Inflammatory macrophage (primary cell): ENCODE data around the gene LY6G6C.
A peak's percentile ranks its signal among the peaks of the same experiment; 100 is the strongest.

Experiments
- DNase-seq, 2 donors: peaks; one replicate each; pipeline ENCODE4 v3.0.0-alpha.2; 2020 to 2022
- total RNA-seq, 18 experiments: gene quantifications; one replicate each; lab custom pipeline; 2026; ENCODE audit warnings: mixed read lengths in 6 of 18, inconsistent platforms in 2 of 18; lab: John Stamatoyannopoulos, UW

The LY6G6C gene, protein sequence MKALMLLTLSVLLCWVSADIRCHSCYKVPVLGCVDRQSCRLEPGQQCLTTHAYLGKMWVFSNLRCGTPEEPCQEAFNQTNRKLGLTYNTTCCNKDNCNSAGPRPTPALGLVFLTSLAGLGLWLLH
- total RNA-seq = 0 to 0.59 (median 0) reads per million in 18 experiments

DNA sequence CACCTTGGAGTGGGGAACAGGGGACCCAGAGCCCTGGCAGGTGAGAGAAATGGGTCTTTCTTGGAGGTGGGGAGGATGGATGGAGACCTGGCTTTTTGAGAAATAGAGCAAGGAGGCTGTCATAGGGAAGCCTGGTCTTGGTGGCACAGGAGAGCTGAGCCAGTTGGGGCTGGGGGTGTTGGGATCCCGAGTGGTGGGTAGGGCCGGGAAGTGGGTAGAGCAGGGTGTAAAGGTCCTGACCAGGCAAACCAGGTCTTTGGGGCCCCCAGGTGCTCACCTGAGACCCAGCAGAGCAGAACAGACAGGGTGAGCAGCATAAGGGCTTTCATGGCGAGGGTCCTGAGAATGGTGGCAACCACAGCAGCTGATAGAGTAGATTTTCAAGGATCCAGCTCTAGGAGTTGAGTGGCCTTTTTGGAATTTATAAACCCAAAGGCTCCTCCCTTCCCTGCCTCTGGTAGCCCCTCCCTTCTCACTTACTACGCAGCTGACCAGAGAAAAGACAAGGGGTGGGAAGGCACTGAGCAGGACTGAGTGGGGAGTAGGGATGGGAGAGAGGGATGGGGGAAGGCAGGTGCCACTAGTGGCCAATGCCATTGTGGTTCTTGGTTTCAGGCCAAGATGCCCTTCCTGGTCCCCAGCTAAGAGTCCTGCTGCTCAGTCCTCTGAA, at the start of gene LY6G6C:
Gene LY6G6C, minus strand, starts transcription at position 396 of the 670 bp plus-strand sequence. Its CDS starts 67 bp downstream, at position 329.
- DNase-seq = no peak

DNA sequence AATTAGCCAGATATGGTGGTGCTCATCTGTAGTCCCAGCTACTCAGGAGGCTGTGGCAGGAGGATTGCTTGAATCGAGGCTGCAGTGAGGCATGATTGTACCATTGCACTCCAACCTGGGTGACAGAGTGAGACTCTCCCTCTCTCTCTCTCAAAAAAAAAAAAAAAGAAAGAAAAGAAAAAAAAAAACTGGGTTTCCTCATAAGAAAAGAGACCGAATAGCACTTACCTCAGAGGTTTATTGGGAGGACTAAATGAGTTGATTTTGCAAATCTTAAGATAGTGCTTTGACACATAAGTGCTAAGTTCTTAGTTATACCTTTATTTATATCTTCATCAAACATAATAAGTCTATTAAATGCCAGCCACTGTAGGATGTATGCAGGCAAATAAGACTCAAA, 49.3 kb upstream of the LY6G6C start:
- no peak for DNase-seq

DNA sequence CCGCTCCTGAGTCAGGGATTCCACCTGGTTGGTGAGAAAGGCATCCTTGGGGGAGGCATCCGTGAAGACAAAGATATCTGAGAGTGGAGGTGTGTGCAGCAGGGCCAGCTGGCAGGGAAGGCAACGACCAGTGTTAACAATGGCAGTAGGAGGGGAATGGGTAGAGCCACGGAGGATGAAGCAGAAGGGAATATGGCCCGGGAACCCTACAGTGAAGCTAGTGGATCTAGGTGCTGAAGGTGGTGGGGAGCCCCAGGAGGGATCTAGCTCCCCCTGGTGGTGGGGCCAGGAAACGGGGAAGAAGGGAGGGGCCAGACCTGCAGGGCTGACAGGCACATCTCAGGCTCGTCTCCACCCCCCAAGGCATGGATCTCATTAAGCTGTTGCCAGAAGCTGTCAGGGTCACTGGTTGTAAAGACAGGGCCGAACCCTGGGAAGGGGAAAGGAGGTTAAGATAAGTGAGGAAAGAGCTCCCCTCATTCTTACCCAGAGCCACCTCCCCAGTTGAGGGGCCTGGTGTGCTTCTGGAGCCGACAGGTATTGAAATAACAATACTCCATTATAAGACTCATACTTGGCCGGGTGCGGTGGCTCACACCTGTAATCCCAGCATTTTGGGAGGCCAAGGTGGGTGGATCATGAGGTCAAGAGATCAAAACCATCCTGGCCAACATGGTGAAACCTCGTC, 48.3 kb upstream of the LY6G6C start:
- peak; percentile 78 to 89 for DNase-seq

DNA sequence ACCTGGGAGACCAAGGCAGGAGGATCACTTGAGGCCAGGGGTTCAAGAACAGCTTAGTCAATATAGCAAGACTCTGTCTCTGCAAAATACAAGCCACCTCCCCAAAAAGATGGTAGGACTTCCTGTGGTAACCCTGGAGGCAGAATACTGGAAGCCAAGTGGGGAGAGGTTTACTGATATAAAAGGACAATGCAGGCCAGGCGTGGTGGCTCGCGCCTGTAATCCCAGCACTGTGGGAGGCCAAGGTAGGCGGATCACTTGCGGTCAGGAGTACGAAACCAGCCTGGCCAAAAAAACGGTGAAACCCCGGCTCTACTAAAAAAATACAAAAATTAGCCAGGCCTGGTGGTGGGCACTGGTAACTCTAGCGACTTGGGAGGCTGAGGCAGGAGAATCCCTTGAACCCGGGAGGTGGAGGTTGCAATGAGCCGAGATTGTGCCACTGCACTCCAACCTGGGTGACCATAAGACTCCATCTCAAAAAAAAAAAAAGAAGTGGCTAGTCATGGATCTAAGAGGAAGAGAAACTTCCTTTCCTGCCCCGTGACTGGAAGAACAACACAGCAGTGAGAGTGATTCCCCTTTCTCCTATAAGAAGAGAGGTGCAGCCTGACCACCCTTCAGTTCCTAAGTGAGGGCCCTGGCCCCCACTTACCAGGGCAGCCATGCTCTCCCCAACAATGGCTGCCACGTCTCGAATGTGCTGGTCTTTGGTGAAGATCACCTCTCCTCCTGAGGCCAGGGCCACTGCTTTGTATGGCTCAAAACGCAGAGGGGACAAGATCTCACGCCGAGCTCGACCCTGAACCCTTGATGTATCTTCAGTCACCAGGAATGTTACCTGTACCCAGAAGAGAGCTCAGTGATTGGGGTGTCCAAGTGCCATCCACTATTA, 47.1 kb upstream of the LY6G6C start:
- peak; percentile 85 to 86 for DNase-seq

DNA sequence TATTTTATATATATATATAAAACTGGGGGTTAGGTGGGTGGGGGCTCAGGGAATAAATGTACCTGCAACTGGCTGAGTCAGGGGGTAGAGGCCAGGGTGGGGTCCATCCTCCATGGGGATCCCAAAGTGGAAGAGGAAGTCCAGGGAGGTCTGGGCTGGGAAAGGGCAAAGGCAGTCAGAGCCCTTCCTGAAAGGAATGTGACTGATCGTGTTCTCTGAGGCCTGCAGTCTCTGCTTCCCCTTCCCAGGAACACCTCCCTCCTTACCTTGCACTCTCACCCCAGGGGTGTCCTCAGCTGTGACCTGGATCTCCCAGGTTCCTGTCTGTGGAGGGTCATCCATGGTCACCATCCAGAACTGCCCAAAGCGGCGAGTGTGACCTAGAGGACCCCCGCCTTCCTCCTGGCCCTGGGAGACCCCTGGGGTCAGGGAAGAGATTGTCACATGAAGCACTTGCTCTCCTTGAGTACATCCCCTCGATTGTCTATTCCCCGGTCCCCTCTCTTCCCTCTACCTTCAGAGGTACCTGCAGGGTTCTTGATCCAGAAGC, 45.6 kb upstream of the LY6G6C start:
- no peak for DNase-seq

DNA sequence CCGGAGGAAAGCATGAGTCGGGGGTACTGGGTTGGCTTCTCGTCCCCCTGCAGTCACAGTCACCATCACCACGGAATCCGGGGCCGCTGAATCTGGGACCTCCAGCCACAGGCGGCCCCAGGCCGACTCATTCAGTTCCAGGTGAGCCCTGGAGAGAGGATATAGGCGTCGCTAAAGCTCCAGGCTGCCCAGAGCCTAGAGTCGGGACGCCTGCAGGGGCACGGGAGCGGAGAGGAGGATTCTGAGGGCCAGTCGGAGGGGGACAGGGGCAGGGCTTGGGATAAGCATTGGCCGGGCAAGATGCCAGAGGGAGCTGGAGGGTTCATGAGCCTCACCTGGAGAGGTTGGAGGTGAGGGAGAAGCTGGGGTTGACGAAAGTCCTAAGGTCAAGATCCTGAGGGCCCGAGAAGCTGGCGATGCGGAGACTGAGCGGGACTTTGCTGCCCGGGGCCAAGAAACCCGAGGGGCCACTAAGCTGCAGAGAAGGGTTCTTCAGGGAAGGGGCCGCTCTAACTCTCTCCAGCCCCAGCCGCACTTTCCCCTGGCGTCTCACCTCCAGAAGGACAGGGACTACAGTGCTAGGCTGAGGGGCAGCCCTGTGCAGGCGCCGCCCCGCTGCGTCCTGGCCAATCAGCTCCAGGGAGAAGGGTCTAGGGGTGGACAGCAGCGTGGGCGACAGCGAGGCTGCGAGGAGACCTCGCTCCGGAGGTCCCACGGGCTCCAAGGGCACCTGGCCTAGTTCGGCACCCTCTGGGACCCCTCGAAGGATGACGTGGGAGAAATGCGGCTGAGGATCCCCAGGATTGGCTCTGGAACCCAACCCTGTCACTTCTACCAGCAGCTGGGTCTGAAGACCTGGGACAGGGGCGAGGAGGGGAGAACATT, 44.6 kb upstream of the LY6G6C start:
- DNase-seq = no peak

DNA sequence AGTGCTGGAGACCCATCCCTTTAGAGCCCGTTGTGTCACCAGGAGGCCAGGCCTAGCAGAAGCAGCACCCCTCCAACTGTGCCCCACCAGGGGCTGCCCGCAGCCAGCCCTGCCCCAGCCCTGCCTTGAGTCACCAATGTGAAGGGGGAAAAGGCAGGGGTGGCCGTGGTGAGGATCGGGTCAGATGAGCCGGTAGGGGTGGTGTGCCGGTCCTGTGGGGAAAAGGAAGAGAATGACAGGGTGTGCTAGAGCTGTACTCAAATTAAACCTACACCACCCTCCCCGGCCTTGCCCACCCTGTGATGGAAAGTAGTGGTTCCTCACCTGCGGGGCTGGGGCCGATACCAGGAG, 44.0 kb upstream of the LY6G6C start:
- DNase-seq = no peak

DNA sequence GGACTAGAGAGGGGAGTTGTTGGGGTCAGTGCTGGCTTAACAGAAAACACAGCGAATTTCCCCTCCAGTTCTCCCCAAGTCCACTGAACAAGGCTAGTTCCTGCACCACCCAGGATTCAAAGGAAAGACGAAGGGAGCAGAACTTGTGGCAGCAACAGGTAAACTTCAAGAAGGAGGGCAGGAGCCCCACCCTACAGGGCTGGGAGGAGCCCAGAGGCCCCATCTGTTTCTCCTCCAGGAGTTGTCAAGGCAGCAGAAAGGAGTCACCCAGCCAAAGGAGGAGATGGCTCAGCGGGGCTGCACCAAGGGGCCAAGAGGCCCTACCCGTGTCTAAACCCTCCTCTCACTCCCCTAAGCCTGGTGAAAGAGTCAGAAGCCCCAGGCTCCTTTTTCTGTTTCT, 42.7 kb upstream of the LY6G6C start:
- no peak for DNase-seq

DNA sequence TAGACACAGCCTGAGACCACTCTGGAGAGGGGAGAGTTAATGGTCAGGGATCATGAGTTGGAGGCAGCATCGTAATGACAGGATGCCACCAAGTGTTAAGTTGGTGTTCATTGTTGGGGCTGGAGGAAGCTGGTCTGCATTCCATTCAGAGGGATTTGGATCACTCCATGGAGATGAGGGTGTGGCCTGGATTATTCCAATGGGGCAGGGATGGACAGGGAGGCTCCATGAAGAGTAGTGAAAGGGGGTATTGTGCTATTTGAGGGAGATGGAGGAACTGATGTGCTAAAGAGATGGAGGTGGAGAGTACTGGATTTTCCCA, 42.0 kb upstream of the LY6G6C start:
- DNase-seq = no peak

DNA sequence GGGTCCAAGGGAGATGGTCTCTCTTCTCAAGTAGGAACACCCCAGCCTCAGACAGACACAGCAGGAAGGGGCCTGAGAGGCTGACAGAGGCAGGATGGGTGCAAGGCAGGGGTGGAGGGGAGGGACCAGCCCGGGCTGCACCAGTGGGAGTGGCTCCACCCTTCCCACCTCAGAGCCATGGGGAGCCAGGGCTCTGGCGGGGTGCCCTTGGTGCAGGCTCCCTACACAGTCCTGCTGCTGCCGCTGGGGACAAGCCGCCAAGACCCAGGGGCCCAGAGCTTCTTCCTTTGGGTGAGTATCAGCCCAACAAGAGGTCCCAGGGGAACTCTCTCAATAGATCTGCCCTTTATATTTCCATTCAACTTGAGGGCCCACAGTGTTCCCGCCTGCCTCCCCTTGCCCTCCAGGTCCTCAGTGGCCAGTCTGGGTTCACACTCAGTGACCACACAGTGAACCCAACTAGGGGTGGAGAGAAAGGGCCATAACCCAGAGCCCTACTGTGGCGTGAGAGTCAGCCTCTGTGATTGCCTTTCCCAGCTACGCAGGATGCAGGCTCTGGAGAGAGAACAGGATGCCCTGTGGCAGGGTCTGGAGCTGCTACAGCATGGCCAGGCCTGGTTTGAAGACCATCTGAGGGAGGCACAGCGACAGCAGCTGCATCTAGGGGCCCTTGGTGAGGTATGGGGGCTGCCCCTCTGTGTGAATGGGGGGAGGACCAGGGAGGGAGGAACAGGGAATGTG, 41.5 kb upstream of the LY6G6C start:
- no peak for DNase-seq

DNA sequence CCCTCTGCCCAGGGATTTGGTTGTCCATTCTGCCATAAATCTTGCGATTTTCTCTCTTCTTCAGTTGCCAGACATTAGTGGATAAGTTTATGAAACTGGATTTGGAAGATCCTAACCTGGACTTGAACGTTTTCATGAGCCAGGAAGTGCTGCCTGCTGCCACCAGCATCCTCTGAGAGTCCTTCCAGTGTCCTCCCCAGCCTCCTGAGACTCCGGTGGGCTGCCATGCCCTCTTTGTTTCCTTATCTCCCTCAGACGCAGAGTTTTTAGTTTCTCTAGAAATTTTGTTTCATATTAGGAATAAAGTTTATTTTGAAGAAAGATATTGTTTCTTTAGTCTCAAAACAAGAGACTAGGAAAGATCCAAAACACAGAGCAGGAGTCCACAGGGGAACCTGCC, 40.8 kb upstream of the LY6G6C start, which contains the start of gene SAPCD1:
Gene SAPCD1, plus strand, starts transcription at position 301 of the 400 bp plus-strand sequence. CDS start 399 bp downstream, outside the sequence.
- DNase-seq = no peak

DNA sequence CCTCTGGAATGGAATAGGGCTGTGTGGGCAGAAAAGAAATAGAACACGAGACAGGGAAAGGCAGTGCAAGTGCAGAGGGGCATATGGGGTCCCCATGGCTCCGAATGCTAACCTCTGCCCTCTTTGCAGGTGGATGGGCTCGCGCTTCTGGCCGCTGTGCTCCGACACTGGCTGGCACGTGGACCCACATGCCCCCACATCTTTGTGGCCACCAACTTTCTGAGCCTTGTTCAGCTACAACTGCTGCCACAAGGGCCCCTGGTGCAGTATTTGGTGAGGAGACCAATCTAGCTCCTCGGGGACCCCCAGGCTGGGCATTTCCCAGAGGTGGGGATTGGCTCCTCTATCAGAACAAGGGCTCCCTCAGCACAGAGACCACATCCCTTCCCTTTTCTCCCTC, 39.8 kb upstream of the LY6G6C start:
- DNase-seq = no peak

DNA sequence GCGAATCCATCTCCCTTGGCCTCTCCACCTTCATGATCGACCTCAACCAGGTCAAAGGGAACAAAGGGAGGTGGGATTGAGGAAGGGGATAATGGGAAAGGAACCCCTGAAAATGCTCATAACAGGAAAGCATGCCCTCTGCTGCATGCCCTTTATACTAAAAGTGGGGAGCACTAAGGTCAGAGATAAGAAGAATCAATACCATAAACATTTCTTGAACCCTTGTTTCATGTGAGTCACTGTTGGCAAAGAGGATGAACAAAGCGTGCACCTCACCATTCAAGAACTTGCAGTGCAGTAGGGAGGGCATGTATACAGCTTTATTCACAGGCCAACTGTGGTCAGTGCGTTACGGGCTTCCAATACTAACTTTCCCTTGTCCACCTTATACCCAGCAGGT, 39.2 kb upstream of the LY6G6C start:
- DNase-seq = no peak

DNA sequence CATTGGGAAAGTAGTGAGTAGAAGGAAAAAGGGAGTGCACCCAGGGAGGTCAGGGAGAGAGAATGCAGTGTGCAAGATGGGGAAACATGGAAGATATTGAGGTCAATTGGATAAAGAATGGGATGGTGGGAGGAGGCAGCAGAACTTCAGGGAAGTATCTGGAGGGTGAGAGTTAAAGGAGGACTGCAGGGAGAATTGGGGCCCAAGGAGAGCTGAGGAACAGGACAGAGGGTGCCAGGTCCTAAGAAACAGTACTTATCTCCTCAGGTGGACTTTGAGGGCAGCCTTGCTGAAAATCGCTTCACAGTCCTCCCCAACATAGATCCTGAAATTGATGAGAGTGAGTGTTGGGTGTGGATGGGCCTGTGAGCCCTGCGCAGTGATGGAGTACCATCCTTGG, 36.7 kb upstream of the LY6G6C start:
- DNase-seq = no peak

DNA sequence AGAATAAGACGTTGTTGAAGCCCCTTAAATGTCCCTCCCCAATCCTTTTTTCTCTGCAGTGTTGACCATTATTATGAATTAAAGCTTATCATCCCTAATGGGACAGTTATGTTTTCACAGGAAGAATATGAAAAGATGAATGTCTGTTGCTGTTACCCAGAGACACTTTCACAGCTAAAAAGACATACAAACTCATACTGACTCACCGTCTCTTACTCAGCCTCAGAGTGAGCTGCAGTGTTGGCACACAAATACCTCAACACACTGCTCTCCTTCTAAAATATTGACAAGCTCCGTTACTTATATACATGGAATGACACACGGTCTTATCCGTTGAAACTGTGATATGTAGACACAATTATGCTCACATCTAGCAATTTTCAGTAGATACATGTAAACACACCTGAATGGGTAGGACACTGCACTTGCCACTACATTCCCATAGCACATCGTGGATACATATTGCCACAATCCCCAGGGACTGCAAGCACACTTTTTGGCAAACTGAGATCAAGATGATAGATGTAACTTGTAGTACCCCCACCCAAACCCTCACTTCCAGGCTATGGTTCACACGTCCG, 31.3 kb upstream of the LY6G6C start:
- DNase-seq = no peak

DNA sequence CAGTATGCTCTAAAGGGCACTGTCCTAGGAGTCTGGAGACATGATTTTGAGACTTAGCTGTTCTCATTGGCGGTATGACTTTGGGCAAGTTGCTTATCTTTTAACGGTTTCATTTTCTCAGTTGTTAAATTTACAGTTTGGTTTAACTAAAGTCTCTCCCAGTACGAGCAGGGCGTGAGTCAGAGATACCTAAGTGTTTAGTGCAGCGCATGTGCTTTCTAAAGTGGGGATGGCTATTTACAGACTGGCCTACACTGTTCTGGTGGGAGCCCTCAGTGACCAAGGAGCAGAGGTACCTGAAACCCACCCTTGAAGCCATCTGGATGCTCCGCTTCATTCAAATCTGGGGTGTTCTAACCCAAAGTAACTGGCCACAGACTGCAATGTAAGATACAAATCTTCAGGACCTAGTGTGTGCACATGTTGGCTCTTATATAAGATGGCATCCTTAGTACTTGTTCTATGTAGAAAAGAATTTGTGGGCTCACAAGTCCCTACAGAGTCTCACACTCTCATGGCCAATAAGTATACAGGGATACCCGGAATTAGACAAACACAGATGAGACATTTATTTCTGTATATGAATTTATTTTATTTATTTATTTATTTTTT, 29.0 kb upstream of the LY6G6C start:
- DNase-seq = no peak

DNA sequence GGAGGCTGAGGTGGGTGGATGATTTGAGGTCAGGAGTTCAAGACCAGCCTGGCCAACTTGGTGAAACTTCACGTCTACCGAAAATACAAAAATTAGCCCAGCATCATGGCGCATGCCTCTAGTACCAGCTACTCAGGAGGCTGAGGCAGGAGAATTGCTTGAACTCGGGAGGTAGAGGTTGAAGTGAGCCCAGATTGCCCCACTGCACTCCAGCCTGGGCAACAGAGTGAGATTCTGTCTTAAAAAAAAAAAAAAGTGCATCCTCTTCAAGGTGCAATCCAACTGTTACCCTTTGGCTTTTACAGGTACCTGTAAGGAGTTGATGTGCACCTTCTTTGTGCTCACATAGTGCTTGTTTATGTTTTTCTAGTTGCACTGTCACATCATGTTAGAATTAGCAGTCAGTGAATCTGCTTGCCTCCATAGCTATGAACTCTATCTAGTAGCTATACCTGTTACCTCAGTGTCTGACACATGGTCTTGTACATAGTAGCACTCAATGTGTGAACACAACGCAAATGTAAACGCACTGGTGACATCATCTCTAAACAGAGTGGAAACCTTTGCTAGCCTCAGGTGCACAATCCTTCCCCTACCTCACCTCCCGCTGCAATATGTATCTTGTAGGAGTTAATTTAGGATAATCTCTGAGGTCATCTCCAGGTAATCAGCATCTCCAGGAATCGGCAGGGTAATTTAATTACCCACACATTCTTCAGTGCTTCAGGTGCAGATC, 27.9 kb upstream of the LY6G6C start:
- DNase-seq = no peak

DNA sequence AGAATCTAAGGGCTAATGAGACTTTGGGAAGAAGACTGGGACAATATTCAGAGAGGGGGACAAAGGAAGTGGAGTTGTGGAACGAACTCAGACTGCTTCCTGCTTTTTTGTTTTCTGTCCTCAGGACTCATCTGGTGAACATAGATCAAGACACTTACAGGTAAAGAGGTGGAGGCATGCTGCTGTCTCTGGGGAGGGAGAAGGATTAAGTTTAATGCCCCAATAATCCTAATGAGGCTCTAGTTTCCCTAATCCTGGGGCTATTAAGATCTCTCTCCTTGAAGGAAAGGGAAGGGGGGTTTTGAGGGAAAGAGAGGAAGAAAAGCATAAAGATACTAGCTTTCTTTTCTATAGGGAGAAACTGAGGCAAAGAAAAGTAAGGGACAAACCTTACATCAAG, 22.9 kb upstream of the LY6G6C start:
- no peak for DNase-seq

DNA sequence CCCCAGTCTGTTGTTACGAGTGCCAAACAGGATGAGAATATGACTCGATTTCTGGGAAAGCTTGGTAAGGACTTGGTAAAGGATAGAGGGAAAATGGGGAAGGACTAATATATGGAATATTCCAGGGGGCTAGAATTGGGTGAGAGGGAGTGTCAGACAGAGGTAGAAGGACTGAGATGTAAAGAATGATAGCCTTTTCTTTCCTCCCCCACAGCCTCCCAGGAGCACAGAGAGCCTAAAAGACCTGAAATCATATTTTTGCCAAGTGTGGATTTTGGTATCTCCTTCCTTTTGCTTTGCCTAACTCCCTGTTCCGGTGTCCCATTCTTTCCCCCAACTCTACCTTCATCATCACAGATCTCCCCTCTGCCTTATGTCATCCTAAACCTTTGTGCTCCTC, 21.3 kb upstream of the LY6G6C start:
- DNase-seq = no peak

DNA sequence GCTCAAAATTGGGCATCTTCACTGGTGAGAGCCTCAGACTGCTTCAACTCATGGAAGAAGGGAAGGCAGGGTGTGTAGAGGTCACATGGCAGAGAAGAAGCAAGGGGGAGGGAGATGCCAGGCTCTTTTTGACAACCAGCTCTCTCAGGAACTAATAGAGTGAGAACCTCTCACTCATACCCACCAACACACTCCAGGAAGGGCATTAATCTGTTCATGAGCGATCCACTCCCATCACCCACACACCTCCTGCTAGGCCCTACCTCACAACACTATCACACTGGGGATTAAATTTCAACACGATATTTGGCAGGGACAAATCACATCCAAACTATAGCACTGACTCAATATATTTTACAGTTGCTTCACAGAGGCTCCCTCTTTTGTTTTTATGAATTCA, 20.3 kb upstream of the LY6G6C start:
- no peak for DNase-seq
